Thyroid gland (tissue), 4 donors: ENCODE data around the gene NCAPH2.

Experiments
- POLR2A ChIP-seq, 2 donors: fragments of 450-650 bp; IDR thresholded peaks; one replicate each; pipeline ENCODE4 v1.6.1; 2017; ENCODE audit warnings: antibody characterized with exemption in 2 of 2, mild to moderate bottlenecking in 2 of 2, moderate library complexity in 1 of 2
- TF ChIP-seq, protein P1 (sequence below), 6 experiments: fragments of 200-600 bp in 3 of 6; fragments of 450-650 bp in 3 of 6; sonication (generic) in 3 of 6; IDR thresholded peaks; one replicate each; pipeline ENCODE4 v1.5.1; 2016 to 2019; ENCODE audit warnings: antibody characterized with exemption in 6 of 6, mild to moderate bottlenecking in 2 of 6, inconsistent platforms in 1 of 6, moderate library complexity in 1 of 6

DNA sequence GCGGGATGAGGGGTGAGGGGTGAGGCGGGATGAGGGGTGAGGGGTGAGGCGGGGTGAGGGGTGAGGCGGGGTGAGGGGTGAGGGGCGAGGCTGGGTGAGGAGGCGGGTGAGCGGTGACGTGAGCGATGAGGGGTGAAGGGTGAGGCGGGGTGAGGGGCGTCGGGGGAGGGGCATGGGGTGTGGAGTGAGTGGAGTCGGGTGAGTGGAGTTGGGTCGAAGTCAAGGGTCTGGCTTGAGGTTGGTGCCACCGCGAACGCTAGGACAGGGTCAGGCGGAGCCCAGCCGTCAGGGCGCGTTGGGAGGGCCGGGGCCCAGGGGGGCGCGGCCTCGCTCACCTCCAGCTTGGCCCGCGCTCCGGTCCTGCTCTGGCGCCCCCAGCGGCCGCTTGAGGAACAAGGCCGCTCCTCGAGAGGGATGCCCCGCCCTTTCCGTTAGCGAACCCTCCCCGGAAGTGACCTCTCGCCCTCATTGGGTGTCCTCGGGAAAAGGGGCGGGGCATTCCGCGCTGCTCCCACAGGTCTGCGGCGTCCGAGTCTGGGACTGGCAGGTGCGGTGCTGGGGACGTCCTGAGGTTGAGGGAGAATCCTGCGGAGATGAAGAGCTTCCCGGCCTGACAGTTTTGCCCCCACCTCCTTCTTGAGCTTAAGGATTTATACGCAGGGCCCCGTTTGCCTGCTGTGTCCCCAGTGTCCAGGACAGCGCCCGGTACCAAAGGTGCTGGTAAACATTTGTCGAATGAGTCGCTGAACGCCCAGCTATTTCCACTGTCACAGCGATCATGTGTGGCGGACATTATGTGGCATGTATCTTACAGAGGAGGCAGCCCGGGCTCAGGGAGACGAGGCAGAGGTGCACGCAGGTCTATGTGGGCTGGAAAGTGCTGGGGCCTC is 54.7 kb downstream of the NCAPH2 start, which contains the start of gene SYCE3:
- TF ChIP-seq, protein P1, sequence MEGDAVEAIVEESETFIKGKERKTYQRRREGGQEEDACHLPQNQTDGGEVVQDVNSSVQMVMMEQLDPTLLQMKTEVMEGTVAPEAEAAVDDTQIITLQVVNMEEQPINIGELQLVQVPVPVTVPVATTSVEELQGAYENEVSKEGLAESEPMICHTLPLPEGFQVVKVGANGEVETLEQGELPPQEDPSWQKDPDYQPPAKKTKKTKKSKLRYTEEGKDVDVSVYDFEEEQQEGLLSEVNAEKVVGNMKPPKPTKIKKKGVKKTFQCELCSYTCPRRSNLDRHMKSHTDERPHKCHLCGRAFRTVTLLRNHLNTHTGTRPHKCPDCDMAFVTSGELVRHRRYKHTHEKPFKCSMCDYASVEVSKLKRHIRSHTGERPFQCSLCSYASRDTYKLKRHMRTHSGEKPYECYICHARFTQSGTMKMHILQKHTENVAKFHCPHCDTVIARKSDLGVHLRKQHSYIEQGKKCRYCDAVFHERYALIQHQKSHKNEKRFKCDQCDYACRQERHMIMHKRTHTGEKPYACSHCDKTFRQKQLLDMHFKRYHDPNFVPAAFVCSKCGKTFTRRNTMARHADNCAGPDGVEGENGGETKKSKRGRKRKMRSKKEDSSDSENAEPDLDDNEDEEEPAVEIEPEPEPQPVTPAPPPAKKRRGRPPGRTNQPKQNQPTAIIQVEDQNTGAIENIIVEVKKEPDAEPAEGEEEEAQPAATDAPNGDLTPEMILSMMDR (IDR thresholded peaks at IDR 0.05), result peak; percentile 69 to 98 (median 96)
- TF ChIP-seq POLR2A (IDR thresholded peaks at IDR 0.05), result peak; percentile 53 to 97
